ENCODE measurements around the gene TWSG1.

DNA sequence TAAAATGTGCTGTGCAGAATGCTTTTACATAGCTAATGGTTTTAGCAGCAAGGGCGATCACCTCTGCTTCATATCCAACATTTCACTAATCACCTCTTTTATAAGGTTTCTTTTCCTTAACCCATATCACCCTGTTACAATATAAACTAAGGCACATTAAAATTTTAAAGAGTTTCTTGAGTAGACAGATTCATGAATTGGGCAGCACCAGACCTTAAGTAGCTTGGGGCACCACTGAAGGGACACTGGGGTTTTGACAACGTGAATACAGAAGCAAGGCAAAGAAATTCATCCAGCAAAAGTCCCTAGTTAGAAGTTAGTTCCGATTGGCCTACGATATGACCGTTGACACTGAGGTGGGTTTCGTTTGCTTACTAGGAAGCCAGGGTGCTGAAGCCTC lies 96.7 kb downstream of the TWSG1 start:
- TF ChIP-seq, protein P1, sequence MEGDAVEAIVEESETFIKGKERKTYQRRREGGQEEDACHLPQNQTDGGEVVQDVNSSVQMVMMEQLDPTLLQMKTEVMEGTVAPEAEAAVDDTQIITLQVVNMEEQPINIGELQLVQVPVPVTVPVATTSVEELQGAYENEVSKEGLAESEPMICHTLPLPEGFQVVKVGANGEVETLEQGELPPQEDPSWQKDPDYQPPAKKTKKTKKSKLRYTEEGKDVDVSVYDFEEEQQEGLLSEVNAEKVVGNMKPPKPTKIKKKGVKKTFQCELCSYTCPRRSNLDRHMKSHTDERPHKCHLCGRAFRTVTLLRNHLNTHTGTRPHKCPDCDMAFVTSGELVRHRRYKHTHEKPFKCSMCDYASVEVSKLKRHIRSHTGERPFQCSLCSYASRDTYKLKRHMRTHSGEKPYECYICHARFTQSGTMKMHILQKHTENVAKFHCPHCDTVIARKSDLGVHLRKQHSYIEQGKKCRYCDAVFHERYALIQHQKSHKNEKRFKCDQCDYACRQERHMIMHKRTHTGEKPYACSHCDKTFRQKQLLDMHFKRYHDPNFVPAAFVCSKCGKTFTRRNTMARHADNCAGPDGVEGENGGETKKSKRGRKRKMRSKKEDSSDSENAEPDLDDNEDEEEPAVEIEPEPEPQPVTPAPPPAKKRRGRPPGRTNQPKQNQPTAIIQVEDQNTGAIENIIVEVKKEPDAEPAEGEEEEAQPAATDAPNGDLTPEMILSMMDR (IDR thresholded peaks at IDR 0.05): no peak
- TF ChIP-seq POLR2AphosphoS5 (IDR thresholded peaks at IDR 0.05): no peak

Measured in breast epithelium (tissue), 3 donors.